Measurements from ENCODE around the gene HGD. TPM values are rescaled to one million over a fixed set of nuclear protein-coding genes. Genes with fewer than 3 reads are reported as not detected.

The HGD gene
- total and polyA plus RNA-seq, 2 of the 13 experiments (the other 11 are each of a cell fraction or from before 2014, with no cell fraction given): 265 to 398 TPM

DNA sequence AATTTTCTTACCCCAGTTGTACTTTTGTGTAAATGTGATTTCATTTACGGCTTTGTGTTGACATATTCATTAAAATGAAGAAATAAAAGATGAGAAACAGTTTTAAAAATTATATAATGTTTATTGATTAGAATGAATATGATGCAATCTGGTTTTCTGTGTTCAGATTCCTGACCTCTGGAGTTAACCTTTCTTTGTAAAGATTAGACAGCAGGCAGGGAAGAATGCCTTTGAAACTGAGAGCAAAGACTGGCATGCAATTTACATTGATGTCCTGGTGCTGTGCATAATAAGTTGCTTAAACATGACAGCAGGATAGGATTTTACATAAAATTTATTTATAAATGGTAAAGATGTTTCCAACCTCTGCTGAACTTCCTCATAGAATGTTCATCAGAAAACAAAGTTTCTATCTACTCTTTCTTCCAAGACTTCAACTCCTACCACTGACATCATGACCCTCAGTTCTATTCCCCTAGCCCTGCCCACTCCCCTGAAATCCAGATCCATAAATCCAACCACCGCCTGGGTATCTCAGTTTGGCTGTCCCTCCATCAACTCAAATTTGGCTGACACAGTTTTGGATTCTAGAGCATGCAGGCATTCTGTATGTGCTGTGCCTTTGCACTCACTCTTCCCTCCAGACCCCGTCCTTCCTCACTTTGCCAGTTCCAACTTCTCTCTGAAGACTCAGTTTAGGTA lies 1.7 kb downstream of the HGD start (continued):
- TF ChIP-seq ONECUT2 (CRISPR knock-in tag; IDR thresholded peaks at IDR 0.05): peak; percentile 90
- 0 out of 2 replicates have a peak, but pooled peaks have one; percentile 22 for TF ChIP-seq ZSCAN25 (CRISPR knock-in tag; IDR thresholded peaks at IDR 0.05)
- TF ChIP-seq, protein P1, sequence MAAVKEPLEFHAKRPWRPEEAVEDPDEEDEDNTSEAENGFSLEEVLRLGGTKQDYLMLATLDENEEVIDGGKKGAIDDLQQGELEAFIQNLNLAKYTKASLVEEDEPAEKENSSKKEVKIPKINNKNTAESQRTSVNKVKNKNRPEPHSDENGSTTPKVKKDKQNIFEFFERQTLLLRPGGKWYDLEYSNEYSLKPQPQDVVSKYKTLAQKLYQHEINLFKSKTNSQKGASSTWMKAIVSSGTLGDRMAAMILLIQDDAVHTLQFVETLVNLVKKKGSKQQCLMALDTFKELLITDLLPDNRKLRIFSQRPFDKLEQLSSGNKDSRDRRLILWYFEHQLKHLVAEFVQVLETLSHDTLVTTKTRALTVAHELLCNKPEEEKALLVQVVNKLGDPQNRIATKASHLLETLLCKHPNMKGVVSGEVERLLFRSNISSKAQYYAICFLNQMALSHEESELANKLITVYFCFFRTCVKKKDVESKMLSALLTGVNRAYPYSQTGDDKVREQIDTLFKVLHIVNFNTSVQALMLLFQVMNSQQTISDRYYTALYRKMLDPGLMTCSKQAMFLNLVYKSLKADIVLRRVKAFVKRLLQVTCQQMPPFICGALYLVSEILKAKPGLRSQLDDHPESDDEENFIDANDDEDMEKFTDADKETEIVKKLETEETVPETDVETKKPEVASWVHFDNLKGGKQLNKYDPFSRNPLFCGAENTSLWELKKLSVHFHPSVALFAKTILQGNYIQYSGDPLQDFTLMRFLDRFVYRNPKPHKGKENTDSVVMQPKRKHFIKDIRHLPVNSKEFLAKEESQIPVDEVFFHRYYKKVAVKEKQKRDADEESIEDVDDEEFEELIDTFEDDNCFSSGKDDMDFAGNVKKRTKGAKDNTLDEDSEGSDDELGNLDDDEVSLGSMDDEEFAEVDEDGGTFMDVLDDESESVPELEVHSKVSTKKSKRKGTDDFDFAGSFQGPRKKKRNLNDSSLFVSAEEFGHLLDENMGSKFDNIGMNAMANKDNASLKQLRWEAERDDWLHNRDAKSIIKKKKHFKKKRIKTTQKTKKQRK (IDR thresholded peaks at IDR 0.05; ENCODE audit: low read length): no peak
- no peak for TF ChIP-seq ZNF660 (CRISPR knock-in tag; IDR thresholded peaks at IDR 0.05; ENCODE audit: borderline replicate concordance, low read depth)
- TF ChIP-seq TP53 (CRISPR knock-in tag; conservative IDR thresholded peaks at IDR 0.05): no peak
- TF ChIP-seq, protein P2, sequence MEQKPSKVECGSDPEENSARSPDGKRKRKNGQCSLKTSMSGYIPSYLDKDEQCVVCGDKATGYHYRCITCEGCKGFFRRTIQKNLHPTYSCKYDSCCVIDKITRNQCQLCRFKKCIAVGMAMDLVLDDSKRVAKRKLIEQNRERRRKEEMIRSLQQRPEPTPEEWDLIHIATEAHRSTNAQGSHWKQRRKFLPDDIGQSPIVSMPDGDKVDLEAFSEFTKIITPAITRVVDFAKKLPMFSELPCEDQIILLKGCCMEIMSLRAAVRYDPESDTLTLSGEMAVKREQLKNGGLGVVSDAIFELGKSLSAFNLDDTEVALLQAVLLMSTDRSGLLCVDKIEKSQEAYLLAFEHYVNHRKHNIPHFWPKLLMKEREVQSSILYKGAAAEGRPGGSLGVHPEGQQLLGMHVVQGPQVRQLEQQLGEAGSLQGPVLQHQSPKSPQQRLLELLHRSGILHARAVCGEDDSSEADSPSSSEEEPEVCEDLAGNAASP (CRISPR knock-in tag; IDR thresholded peaks at IDR 0.05; ENCODE audit: borderline replicate concordance): peak; percentile 77; the same call in 1 of the 2 replicates
- TF ChIP-seq, protein P3, sequence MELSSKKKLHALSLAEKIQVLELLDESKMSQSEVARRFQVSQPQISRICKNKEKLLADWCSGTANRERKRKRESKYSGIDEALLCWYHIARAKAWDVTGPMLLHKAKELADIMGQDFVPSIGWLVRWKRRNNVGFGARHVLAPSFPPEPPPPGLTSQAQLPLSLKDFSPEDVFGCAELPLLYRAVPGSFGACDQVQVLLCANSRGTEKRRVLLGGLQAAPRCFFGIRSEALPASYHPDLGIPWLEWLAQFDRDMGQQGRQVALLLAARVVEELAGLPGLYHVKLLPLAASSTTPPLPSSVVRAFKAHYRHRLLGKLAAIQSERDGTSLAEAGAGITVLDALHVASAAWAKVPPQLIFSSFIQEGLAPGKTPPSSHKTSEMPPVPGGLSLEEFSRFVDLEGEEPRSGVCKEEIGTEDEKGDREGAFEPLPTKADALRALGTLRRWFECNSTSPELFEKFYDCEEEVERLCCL (CRISPR knock-in tag; IDR thresholded peaks at IDR 0.05; ENCODE audit: borderline replicate concordance): no peak
- TF ChIP-seq ZNF543 (CRISPR knock-in tag; IDR thresholded peaks at IDR 0.05): no peak
- no peak for TF ChIP-seq DR1 (CRISPR knock-in tag; IDR thresholded peaks at IDR 0.05)
- TF ChIP-seq, protein P4, sequence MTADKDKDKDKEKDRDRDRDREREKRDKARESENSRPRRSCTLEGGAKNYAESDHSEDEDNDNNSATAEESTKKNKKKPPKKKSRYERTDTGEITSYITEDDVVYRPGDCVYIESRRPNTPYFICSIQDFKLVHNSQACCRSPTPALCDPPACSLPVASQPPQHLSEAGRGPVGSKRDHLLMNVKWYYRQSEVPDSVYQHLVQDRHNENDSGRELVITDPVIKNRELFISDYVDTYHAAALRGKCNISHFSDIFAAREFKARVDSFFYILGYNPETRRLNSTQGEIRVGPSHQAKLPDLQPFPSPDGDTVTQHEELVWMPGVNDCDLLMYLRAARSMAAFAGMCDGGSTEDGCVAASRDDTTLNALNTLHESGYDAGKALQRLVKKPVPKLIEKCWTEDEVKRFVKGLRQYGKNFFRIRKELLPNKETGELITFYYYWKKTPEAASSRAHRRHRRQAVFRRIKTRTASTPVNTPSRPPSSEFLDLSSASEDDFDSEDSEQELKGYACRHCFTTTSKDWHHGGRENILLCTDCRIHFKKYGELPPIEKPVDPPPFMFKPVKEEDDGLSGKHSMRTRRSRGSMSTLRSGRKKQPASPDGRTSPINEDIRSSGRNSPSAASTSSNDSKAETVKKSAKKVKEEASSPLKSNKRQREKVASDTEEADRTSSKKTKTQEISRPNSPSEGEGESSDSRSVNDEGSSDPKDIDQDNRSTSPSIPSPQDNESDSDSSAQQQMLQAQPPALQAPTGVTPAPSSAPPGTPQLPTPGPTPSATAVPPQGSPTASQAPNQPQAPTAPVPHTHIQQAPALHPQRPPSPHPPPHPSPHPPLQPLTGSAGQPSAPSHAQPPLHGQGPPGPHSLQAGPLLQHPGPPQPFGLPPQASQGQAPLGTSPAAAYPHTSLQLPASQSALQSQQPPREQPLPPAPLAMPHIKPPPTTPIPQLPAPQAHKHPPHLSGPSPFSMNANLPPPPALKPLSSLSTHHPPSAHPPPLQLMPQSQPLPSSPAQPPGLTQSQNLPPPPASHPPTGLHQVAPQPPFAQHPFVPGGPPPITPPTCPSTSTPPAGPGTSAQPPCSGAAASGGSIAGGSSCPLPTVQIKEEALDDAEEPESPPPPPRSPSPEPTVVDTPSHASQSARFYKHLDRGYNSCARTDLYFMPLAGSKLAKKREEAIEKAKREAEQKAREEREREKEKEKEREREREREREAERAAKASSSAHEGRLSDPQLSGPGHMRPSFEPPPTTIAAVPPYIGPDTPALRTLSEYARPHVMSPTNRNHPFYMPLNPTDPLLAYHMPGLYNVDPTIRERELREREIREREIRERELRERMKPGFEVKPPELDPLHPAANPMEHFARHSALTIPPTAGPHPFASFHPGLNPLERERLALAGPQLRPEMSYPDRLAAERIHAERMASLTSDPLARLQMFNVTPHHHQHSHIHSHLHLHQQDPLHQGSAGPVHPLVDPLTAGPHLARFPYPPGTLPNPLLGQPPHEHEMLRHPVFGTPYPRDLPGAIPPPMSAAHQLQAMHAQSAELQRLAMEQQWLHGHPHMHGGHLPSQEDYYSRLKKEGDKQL (CRISPR knock-in tag; IDR thresholded peaks at IDR 0.05; ENCODE audit: low read depth): 0 out of 2 replicates have a peak, but pooled peaks have one; percentile 38
- TF ChIP-seq, protein P5, sequence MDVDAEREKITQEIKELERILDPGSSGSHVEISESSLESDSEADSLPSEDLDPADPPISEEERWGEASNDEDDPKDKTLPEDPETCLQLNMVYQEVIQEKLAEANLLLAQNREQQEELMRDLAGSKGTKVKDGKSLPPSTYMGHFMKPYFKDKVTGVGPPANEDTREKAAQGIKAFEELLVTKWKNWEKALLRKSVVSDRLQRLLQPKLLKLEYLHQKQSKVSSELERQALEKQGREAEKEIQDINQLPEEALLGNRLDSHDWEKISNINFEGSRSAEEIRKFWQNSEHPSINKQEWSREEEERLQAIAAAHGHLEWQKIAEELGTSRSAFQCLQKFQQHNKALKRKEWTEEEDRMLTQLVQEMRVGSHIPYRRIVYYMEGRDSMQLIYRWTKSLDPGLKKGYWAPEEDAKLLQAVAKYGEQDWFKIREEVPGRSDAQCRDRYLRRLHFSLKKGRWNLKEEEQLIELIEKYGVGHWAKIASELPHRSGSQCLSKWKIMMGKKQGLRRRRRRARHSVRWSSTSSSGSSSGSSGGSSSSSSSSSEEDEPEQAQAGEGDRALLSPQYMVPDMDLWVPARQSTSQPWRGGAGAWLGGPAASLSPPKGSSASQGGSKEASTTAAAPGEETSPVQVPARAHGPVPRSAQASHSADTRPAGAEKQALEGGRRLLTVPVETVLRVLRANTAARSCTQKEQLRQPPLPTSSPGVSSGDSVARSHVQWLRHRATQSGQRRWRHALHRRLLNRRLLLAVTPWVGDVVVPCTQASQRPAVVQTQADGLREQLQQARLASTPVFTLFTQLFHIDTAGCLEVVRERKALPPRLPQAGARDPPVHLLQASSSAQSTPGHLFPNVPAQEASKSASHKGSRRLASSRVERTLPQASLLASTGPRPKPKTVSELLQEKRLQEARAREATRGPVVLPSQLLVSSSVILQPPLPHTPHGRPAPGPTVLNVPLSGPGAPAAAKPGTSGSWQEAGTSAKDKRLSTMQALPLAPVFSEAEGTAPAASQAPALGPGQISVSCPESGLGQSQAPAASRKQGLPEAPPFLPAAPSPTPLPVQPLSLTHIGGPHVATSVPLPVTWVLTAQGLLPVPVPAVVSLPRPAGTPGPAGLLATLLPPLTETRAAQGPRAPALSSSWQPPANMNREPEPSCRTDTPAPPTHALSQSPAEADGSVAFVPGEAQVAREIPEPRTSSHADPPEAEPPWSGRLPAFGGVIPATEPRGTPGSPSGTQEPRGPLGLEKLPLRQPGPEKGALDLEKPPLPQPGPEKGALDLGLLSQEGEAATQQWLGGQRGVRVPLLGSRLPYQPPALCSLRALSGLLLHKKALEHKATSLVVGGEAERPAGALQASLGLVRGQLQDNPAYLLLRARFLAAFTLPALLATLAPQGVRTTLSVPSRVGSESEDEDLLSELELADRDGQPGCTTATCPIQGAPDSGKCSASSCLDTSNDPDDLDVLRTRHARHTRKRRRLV (CRISPR knock-in tag; IDR thresholded peaks at IDR 0.05): 0 out of 2 replicates have a peak, but pooled peaks have one; percentile 38

All from HepG2 (cell line).